Stimulated activated CD8-positive, alpha-beta memory T cell treated with anti-CD3 and anti-CD28 coated beads, Interleukin-15, amount 100 ng/mL, for 4 hours (primary cell): ENCODE data around the gene OCEL1.
A peak's percentile ranks its signal among the peaks of the same experiment; 100 is the strongest.
"Not testable (repeated sequence)": the region's sequence is repeated elsewhere in the genome, so short reads cannot be mapped to it uniquely, and the experiment has no call there.

Experiments used
- DNase-seq, 2 donors: peaks; one replicate each; pipeline ENCODE4 v3.0.0-alpha.2; 2020; ENCODE audit warnings: low read depth in 2 of 2

The OCEL1 gene, protein sequence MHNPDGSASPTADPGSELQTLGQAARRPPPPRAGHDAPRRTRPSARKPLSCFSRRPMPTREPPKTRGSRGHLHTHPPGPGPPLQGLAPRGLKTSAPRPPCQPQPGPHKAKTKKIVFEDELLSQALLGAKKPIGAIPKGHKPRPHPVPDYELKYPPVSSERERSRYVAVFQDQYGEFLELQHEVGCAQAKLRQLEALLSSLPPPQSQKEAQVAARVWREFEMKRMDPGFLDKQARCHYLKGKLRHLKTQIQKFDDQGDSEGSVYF

GRCh38 chr19:17226002-17226933, at the start of gene OCEL1:
OCEL1 (plus strand) TSS chr19:17226226; CDS start chr19:17226248, 22 bp downstream.
- peak; percentile 94 to 95 for DNase-seq

GRCh38 chr19:17178291-17178690, 47.7 kb upstream of the OCEL1 start:
- DNase-seq, result no peak

GRCh38 chr19:17180997-17181702, 44.9 kb upstream of the OCEL1 start:
- DNase-seq, result no peak

GRCh38 chr19:17183271-17183761, 42.7 kb upstream of the OCEL1 start:
- no peak for DNase-seq

- no peak for DNase-seq
Observed at GRCh38 chr19:17183858-17184321, 42.1 kb upstream of the OCEL1 start.

- DNase-seq, result peak in 1 of 2 donors; percentile 29
Observed at GRCh38 chr19:17184371-17184841, 41.6 kb upstream of the OCEL1 start.

GRCh38 chr19:17185590-17185989, 40.4 kb upstream of the OCEL1 start:
- no peak for DNase-seq

DNA sequence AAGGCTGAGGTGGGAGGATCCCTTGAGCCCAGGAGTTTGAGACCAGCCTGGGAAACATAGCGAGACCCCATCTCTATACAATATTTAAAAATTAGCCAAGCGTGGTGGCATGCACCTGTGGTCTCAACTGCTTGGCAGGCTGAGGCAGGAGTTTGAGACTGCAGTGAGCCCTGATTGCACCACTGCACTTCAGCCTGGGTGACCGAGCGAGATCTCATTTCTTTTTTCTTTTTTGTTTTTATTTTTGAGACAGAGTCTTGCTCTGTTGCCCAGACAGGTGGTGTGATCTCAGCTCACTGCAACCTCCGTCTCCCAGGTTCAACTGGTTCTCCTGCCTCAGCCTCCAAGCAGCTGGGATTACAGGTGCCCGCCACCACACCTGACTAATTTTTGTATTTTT, 34.3 kb upstream of the OCEL1 start:
- not testable (repeated sequence) for DNase-seq

DNA sequence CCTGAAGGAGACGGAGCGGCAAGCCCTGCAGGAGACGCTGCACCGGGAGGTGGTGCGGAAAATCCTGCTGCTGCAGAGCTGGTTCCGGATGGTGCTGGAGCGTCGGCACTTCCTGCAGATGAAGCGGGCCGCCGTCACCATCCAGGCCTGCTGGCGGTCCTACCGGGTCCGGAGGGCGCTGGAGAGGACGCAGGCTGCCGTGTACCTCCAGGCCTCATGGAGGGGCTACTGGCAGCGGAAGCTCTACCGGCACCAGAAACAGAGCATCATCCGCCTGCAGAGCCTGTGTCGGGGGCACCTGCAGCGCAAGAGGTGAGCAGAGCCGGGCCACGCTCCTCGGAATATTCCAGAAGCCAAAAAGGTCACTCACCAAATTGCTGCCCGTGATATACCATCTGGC, 33.3 kb upstream of the OCEL1 start:
- no peak for DNase-seq

DNA sequence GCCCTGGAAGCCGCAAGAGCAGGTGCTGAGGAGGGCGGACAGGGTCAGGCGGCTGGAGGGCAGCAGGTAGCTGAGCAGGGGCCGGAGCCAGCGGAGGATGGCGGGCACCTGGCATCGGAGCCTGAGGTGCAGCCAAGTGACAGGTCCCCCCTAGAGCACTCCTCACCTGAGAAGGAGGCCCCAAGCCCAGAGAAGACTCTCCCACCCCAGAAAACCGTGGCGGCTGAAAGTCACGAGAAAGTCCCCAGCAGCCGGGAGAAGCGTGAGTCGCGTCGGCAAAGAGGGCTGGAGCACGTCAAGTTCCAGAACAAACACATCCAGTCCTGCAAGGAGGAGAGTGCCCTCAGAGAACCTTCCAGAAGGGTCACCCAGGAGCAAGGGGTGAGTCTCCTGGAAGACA, 31.4 kb upstream of the OCEL1 start:
- DNase-seq, result no peak

- DNase-seq, result no peak
Observed at GRCh38 chr19:17195106-17195505, 30.9 kb upstream of the OCEL1 start.

DNA sequence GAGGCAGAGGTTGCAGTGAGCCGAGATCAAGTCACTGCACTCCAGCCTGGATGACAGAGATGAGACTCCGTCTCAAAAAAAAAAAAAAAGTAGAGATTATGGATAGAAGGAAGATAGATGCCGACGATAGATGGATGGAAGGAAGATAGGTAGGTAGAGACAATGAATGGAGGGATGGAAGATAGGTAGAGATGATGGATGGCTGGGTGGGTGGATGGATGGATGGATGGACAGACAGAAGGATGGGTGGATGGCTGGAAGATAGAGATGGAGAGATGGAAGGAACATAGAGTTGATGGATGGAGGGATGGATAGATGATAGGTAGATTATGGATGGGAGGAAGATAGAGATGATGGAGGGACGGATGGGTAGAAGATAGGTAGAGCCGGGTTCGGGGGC, 29.4 kb upstream of the OCEL1 start:
- DNase-seq, result no peak

- DNase-seq, result no peak
Observed at GRCh38 chr19:17197666-17198065, 28.4 kb upstream of the OCEL1 start.

DNA sequence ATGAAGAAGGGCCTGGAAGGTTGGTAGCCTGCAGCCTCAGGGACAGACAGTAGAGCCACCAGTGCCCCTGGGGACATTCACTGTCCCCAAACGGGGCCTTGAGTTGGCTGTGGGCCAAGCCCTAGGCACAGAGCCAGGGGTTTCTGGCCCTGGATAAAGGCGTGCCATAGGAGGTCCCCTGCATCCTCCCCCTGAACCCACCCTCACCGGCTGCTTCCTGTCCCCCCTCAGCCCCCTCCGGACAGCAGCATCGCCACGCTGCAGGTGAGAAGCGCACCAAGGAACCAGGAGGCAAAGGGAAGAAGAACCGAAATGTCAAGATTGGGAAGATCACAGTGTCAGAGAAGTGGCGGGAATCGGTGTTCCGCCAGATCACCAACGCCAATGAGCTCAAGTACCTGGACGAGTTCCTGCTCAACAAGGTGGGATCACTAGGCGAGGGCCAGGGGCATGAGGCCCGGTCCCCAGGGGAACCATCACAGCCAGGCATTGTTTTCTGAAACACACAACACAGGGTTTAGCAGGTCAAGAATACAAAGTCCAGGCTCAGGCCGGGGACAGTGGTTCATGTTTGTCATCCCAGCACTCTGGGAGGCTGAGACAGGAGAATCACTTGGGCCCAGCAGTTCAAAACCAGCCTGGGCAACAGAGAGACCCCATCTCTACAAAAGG, 25.5 kb upstream of the OCEL1 start:
- DNase-seq, result no peak

- DNase-seq, result no peak
Observed at GRCh38 chr19:17202249-17202648, 23.8 kb upstream of the OCEL1 start.

DNA sequence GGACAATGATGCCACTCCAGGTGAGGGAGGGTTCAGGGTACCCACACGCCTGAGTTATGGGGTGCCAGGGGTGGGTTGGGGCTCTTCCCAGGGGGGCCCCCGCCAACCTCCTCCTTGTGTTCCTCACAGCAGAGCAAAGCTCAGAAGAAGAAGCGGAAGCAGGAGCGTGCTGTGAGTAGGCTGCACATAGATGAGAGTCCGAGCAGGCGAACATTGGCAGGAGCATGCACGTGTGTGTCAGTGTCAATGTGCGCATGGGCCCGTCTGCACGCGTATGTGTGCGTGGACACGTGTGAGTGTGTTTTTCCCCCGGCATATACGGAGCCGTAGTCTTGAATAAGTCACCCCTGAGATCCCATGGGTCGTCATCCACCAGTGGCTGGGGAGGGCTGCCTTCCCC, 23.3 kb upstream of the OCEL1 start:
- DNase-seq, result no peak

- no peak for DNase-seq
Observed at GRCh38 chr19:17205237-17206140, 20.5 kb upstream of the OCEL1 start.

DNA sequence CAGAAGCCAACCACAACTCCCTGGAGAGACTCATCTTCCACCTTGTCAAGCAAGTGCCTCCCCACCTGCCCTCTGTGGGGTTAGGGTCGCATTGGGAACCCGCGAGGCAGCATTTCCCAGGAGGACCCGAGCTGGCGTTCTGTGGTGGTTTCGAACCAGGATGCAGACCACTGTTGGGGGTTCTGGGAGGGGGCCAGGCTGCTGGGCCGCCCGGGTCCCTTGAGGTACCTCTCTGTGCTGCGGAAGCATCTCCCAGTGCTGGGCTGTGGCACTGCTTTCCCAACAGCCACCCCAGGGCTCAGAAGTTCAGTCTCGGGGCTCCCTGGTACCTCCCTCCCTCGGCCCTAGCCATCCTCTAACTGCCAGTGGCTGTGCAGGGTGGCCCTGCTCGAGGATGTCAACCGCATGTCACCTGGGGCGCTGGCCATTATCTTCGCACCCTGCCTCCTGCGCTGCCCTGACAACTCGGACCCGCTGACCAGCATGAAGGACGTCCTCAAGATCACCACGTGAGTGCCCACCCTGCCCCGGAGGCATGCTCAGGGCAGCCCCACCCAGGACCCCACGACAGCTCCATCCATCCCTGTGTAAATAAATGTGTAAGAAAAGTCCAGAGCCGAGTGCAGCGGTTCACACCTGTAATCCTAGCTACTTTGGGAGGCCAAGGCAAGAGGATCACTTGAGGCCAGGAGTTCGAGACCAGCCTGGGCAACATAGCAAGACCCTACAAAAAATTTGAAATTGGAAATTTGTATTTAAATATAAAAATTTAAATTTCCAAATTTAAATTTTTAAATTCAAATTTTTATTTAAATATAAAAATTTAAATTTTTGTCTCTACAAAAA, 19.1 kb upstream of the OCEL1 start:
- DNase-seq, result no peak
